ENCODE measurements around the gene CASKIN1. TPM values are rescaled to one million over a fixed set of nuclear protein-coding genes. Genes with fewer than 3 reads are reported as not detected.

CASKIN1 gene
- total and polyA plus RNA-seq, 2 experiments from 2014 or later, result 1.0 to 6.2 TPM

GRCh38 chr16:2235695-2236336 lies 39.4 kb upstream of the CASKIN1 start:
- Histone ChIP-seq H2AFZ (no peak overlapping the region), H3K4me3 (peak overlapping the region; percentile 65)

More at GRCh38 chr16:2235695-2236336, 39.4 kb upstream of the CASKIN1 start:
- Histone ChIP-seq H3K79me2 (replicated peaks; ENCODE audit: insufficient read depth) (no peaks in the 10 kb centered on the region), H3K4me2 (peak overlapping the region; percentile 92), H3K27ac (ENCODE audit: low read depth) (no peak overlapping the region), H3K27me3 (ENCODE audit: insufficient read depth) (peaks cover 18% of the 10 kb centered on the region), H4K20me1 (replicated peaks; ENCODE audit: insufficient read depth) (no peaks in the 10 kb centered on the region; the same call in 1 of the 2 replicates), H3K9me2 (ENCODE audit: insufficient read depth) (no peaks in the 10 kb centered on the region), H3F3A (replicated peaks; ENCODE audit: low read depth) (peaks cover 2% of the 10 kb centered on the region; the same call in 1 of the 2 replicates), H3K36me3 (ENCODE audit: insufficient read depth) (0 out of 2 replicates have a peak, but pooled peaks cover 5% of the 10 kb centered on the region), H3K4me1 (ENCODE audit: insufficient read depth) (no peaks in the 10 kb centered on the region)
- TF ChIP-seq ZNF331 (CRISPR knock-in tag; IDR thresholded peaks at IDR 0.05; ENCODE audit: low read depth) (no peak), ZNF462 (CRISPR knock-in tag; IDR thresholded peaks at IDR 0.05) (no peak), CTCF (conservative IDR thresholded peaks at IDR 0.05; ENCODE audit: low read depth in 2 of 2) (no peak), EZH2phosphoT487 (IDR thresholded peaks at IDR 0.05; ENCODE audit: unreplicated experiment) (no peak), ETS1 (IDR thresholded peaks at IDR 0.05) (no peak), STAT1 (IDR thresholded peaks at IDR 0.05; ENCODE audit: unreplicated experiment) (no peak), CREB1 (CRISPR knock-in tag; IDR thresholded peaks at IDR 0.05; ENCODE audit: low read depth) (no peak), REST (IDR thresholded peaks at IDR 0.05; ENCODE audit: unreplicated experiment) (no peak), NANOG (IDR thresholded peaks at IDR 0.05; ENCODE audit: borderline replicate concordance) (no peak), POLR2AphosphoS5 (IDR thresholded peaks at IDR 0.05; ENCODE audit: low read depth) (no peak), EZH2 (IDR thresholded peaks at IDR 0.05; ENCODE audit: low read depth, unreplicated experiment) (no peak), JUNB (IDR thresholded peaks at IDR 0.05; ENCODE audit: unreplicated experiment) (no peak), ZNF114 (CRISPR knock-in tag; IDR thresholded peaks at IDR 0.05) (no peak)
- DNase-seq (ENCODE audit: low spot score) (no peak), ATAC-seq (no peak)
- no peaks in the 10 kb centered on the region for H3K4me1 Mint-ChIP-seq
- 0 out of 3 replicates have a peak, but pooled peaks cover 8% of the 10 kb centered on the region for H3K36me3 Mint-ChIP-seq (ENCODE audit: low read depth)
- peak overlapping the region; percentile 53; the same call in 2 of the 3 replicates for H3K4me3 Mint-ChIP-seq
- no peaks in the 10 kb centered on the region for H3K9me3 Mint-ChIP-seq
- H3K27me3 Mint-ChIP-seq (ENCODE audit: insufficient read depth, low read depth, poor library complexity), result peaks cover 25% of the 10 kb centered on the region
- no peak overlapping the region for H3K27ac Mint-ChIP-seq

Measured in GM23338 (cell line).